Uterus (tissue), 4 donors: ENCODE measurements around the gene CDH13. TPM values are rescaled to one million over a fixed set of nuclear protein-coding genes. Genes with fewer than 3 reads are reported as not detected.

ENCODE experiments used
- DNase-seq, 2 donors: peaks; one replicate each; pipeline ENCODE4 v3.0.0-alpha.2; 2019 to 2020
- H3K27ac ChIP-seq, 2 donors: fragments of 200-600 bp; sonication (generic); 1 replicate in 1 of 2; 2 replicates in 1 of 2; pipeline ENCODE4 v1.5.1; 2016 to 2018
- H3K27me3 ChIP-seq, 2 donors: fragments of 200-600 bp; sonication (generic); one replicate each; pipeline ENCODE4 v1.5.1; 2018 to 2019; ENCODE audit warnings: control low read depth in 1 of 2
- H3K36me3 ChIP-seq, 2 donors: fragments of 200-600 bp; sonication (generic); one replicate each; pipeline ENCODE4 v1.5.1; 2019; ENCODE audit warnings: control low read depth in 1 of 2
- H3K4me1 ChIP-seq, 2 donors: fragments of 200-600 bp; sonication (generic); one replicate each; pipeline ENCODE4 v1.5.1; 2018 to 2019; ENCODE audit warnings: control low read depth in 1 of 2
- H3K4me3 ChIP-seq, 2 donors: fragments of 200-600 bp; sonication (generic); 1 replicate in 1 of 2; 2 replicates in 1 of 2; pipeline ENCODE4 v1.5.1; 2018 to 2019; ENCODE audit warnings: mild to moderate bottlenecking in 1 of 2
- H3K9me3 ChIP-seq, 2 donors: fragments of 200-600 bp; sonication (generic); one replicate each; pipeline ENCODE4 v1.5.1; 2019; ENCODE audit warnings: control low read depth in 1 of 2
- POLR2A ChIP-seq, 2 donors: fragments of 450-650 bp; IDR thresholded peaks; one replicate each; pipeline ENCODE4 v1.6.1; 2016; ENCODE audit warnings: antibody characterized with exemption in 2 of 2, mild to moderate bottlenecking in 1 of 2, moderate library complexity in 1 of 2
- intact Hi-C: fragments of 100-400 bp; cut with DNase I; formaldehyde crosslinking; loops from one replicate; pipeline ENCODE4 v1.15.1; 2023; ENCODE audit warnings: low total_unique reads
- total RNA-seq, 4 donors: library from RNA; depleted of rRNA in 3 of 4; stranded (reverse); fragments of >200 nt in 3 of 4; gene quantifications; one replicate each; pipeline versions ENCODE4 v1.1.0 to v1.2.4, GENCODE V29; 2014 to 2023
- TF ChIP-seq, protein P1 (sequence below), 4 experiments: fragments of 200-600 bp in 2 of 4; fragments of 450-650 bp in 2 of 4; sonication (generic) in 2 of 4; IDR thresholded peaks; one replicate each; pipeline ENCODE4 v1.5.1; 2016 to 2019; ENCODE audit warnings: antibody characterized with exemption in 4 of 4, mild to moderate bottlenecking in 2 of 4, moderate library complexity in 1 of 4
- donor health status: DM: yes; HTN: yes; CAD: no.

Gene CDH13
- total RNA-seq, 4 donors from 2014 or later, result 49.1 to 99.4 (median 82.7) TPM

DNA sequence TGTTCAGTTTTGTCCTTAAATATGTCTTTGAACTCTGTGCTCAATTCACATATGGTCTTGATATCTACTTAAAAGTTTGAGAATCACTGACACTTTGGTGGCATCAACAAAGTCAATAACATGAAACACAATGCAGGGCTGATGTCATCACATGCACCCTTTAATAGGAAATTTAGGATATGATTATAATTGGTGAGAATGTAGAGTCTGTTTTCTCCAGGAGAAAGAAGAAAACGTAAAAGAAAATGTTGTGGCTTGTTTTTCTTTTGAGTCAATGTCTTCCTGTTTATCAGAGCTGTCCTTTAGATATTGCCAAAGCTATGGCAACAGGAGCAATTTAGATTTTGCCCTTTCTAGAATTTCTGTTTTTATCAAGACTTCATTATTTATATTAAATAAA lies 396.9 kb downstream of the CDH13 start:
- Histone ChIP-seq H3K4me1 (no peaks in the 10 kb centered on the region), H3K27me3 (no peaks in the 10 kb centered on the region), H3K4me3 (no peak overlapping the region), H3K9me3 (no peaks in the 10 kb centered on the region), H3K27ac (no peak overlapping the region), H3K36me3 (no peaks in the 10 kb centered on the region)
- TF ChIP-seq, protein P1, sequence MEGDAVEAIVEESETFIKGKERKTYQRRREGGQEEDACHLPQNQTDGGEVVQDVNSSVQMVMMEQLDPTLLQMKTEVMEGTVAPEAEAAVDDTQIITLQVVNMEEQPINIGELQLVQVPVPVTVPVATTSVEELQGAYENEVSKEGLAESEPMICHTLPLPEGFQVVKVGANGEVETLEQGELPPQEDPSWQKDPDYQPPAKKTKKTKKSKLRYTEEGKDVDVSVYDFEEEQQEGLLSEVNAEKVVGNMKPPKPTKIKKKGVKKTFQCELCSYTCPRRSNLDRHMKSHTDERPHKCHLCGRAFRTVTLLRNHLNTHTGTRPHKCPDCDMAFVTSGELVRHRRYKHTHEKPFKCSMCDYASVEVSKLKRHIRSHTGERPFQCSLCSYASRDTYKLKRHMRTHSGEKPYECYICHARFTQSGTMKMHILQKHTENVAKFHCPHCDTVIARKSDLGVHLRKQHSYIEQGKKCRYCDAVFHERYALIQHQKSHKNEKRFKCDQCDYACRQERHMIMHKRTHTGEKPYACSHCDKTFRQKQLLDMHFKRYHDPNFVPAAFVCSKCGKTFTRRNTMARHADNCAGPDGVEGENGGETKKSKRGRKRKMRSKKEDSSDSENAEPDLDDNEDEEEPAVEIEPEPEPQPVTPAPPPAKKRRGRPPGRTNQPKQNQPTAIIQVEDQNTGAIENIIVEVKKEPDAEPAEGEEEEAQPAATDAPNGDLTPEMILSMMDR (IDR thresholded peaks at IDR 0.05), result no peak
- TF ChIP-seq POLR2A (IDR thresholded peaks at IDR 0.05), result no peak
- DNase-seq, result no peak
- intact Hi-C loops, result no loop called here

GRCh38 chr16:83027973-83028372 lies 401.2 kb downstream of the CDH13 start:
- Histone ChIP-seq H3K27ac (no peak overlapping the region), H3K36me3 (no peaks in the 10 kb centered on the region), H3K9me3 (no peaks in the 10 kb centered on the region), H3K27me3 (no peaks in the 10 kb centered on the region), H3K4me1 (no peaks in the 10 kb centered on the region), H3K4me3 (no peak overlapping the region)
- intact Hi-C loops, result no loop called here
- DNase-seq, result no peak
- no peak for TF ChIP-seq POLR2A (IDR thresholded peaks at IDR 0.05)
- TF ChIP-seq, protein P1 (IDR thresholded peaks at IDR 0.05), result no peak

DNA sequence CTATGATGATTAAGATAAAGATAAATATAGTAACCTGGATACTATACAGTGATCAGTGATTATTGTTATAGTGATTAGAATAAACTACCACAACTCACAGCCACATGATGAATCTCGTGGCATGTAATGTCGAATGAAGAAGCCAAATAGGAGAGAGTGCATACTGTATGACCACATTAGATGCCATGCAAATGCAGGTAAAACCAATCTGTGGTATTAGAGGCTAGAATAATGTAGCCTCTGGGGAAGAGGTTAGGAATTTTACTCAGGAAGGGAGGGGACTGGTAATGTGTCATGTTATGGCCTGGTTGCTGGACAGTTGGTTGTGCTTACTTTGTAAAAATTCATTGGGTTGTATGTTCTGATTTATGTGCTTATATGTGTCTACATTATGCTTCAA lies 402.7 kb downstream of the CDH13 start:
- Histone ChIP-seq H3K36me3 (no peaks in the 10 kb centered on the region), H3K4me1 (no peaks in the 10 kb centered on the region), H3K27ac (no peak overlapping the region), H3K4me3 (no peak overlapping the region), H3K9me3 (no peaks in the 10 kb centered on the region), H3K27me3 (no peaks in the 10 kb centered on the region)
- TF ChIP-seq POLR2A (IDR thresholded peaks at IDR 0.05), result no peak
- TF ChIP-seq, protein P1 (IDR thresholded peaks at IDR 0.05), result no peak
- DNase-seq, result no peak
- intact Hi-C loops, result no loop called here

DNA sequence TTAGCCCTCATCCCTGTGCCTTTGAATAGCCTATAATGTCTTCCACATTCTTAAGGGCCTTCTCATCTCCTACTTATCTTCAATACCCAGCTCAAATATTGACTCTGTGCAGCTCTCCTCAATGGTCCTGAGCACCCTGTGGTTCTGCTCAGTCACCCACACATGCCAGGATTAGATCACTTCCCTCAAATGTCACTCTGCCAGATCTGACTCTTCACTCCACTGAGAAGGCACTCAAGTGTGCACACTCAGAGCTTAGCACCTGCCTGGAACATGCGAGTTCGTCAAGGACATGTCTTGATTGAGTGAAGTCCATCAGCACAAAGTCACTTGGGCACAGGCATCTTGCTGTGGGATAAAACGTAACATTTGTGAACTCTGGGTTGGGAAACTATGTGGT lies 404.8 kb downstream of the CDH13 start:
- Histone ChIP-seq H3K27ac (no peak overlapping the region), H3K36me3 (no peaks in the 10 kb centered on the region), H3K9me3 (no peaks in the 10 kb centered on the region), H3K4me1 (no peaks in the 10 kb centered on the region), H3K27me3 (no peaks in the 10 kb centered on the region), H3K4me3 (no peak overlapping the region)
- DNase-seq, result no peak
- TF ChIP-seq, protein P1 (IDR thresholded peaks at IDR 0.05), result no peak
- no peak for TF ChIP-seq POLR2A (IDR thresholded peaks at IDR 0.05)
- intact Hi-C loops, result no loop called here

DNA sequence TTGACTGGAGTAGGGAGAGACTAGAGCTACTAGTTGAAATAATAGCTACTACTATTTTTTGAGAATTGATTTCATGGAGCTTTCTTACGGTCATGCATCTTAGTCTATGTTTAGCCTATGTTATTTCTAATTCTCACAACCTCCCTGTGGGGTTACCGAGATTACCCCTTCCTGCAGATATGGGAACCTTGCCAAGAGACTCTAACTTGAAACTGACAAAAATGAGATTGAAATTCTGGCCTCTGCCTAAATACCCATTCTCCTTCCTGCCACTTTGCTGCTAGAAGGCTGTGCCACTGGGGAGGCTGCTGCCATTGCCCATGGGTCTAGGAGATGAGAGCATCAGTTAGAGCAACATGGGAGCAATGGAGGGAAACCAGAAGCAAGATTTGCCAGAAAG lies 410.3 kb downstream of the CDH13 start:
- H3K27me3 ChIP-seq, result no peaks in the 10 kb centered on the region
- H3K27ac ChIP-seq, result no peak overlapping the region
- TF ChIP-seq, protein P1 (IDR thresholded peaks at IDR 0.05), result no peak
- no peak for TF ChIP-seq POLR2A (IDR thresholded peaks at IDR 0.05)
- intact Hi-C loops, result no loop called here
- no peaks in the 10 kb centered on the region for H3K36me3 ChIP-seq
- no peaks in the 10 kb centered on the region for H3K9me3 ChIP-seq
- H3K4me3 ChIP-seq, result no peak overlapping the region
- DNase-seq, result no peak
- no peaks in the 10 kb centered on the region for H3K4me1 ChIP-seq
